Breast epithelium (tissue), 4 donors: Measurements from ENCODE around the gene NDUFV2. TPM values are rescaled to one million over a fixed set of nuclear protein-coding genes. Genes with fewer than 3 reads are reported as not detected.

Experiments
- DNase-seq, 2 donors: peaks; one replicate each; pipeline ENCODE4 v3.0.0-alpha.2; 2019; ENCODE audit warnings: low spot score in 2 of 2
- H3K27ac ChIP-seq, 2 donors: fragments of 200-600 bp; sonication (generic) in 1 of 2; one replicate each; pipeline ENCODE4 v1.5.1; 2016 to 2019; ENCODE audit warnings: mild to moderate bottlenecking in 1 of 2
- H3K27me3 ChIP-seq, 2 donors: fragments of 200-600 bp; sonication (generic) in 1 of 2; one replicate each; pipeline versions ENCODE4 v1.5.1 to v1.6.0; 2017 to 2019; ENCODE audit warnings: control low read depth in 1 of 2, mild to moderate bottlenecking in 1 of 2
- H3K36me3 ChIP-seq: fragments of 200-600 bp; one replicate; pipeline ENCODE4 v1.5.1; 2019
- H3K4me1 ChIP-seq, 2 donors: fragments of 200-600 bp; sonication (generic); one replicate each; pipeline ENCODE4 v1.5.1; 2016 to 2019; ENCODE audit warnings: control low read depth in 1 of 2
- H3K4me3 ChIP-seq, 3 donors: fragments of 200-600 bp; sonication (generic); 1 replicate in 2 of 3; 2 replicates in 1 of 3; pipeline ENCODE4 v1.5.1; 2016 to 2019; ENCODE audit warnings: mild to moderate bottlenecking in 3 of 3, moderate library complexity in 2 of 3
- H3K9me3 ChIP-seq, 2 donors: fragments of 200-600 bp; sonication (generic) in 1 of 2; one replicate each; pipeline ENCODE4 v1.5.1; 2016 to 2019; ENCODE audit warnings: control low read depth in 1 of 2
- POLR2A ChIP-seq: fragments of 450-650 bp; IDR thresholded peaks from one replicate; pipeline ENCODE4 v1.6.1; 2016; ENCODE audit warnings: antibody characterized with exemption, mild to moderate bottlenecking, moderate library complexity
- POLR2AphosphoS5 ChIP-seq, 3 donors: sonication (generic); formaldehyde crosslinking; IDR thresholded peaks; one replicate each; pipeline ENCODE4 v1.6.1; 2017; ENCODE audit warnings: antibody characterized with exemption in 3 of 3
- intact Hi-C: fragments of 100-400 bp; cut with DNase I; formaldehyde crosslinking; loops from one replicate; pipeline ENCODE4 v1.15.1; 2023; ENCODE audit warnings: low total_unique reads
- total RNA-seq, 3 donors: library from RNA; depleted of rRNA; stranded (reverse); fragments of >200 nt; gene quantifications; one replicate each; pipeline ENCODE4 v1.1.0, GENCODE V29; 2016
- TF ChIP-seq, protein P1 (sequence below), 3 donors: fragments of 450-650 bp; IDR thresholded peaks; one replicate each; pipeline ENCODE4 v1.5.1; 2016 to 2017; ENCODE audit warnings: antibody characterized with exemption in 3 of 3, mild to moderate bottlenecking in 3 of 3, moderate library complexity in 3 of 3

NDUFV2 gene
- total RNA-seq, 3 donors from 2014 or later = 106 to 116 (median 113) TPM

DNA sequence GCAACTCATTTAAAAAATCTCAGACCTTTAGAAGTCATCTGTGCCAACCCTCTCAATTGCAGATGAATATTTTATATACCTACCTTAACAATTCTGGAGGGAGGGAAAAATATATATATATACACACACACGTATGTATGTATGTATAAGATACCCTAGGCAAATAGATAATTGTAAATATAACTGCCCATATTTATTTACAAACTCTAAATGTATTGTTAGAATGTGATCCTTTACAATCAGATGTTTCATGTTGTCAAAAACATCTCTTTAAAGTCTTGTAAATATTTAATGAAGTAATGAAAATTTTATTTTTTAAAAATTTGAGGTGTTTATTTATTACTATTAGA is 45.7 kb downstream of the NDUFV2 start:
- Histone ChIP-seq H3K27me3 (no peaks in the 10 kb centered on the region), H3K9me3 (no peaks in the 10 kb centered on the region), H3K4me3 (no peak overlapping the region), H3K4me1 (peaks cover 0 to 21% of the 10 kb centered on the region in 2 donors), H3K27ac (peak overlapping the region in 1 of 2 donors; percentile 48), H3K36me3 (no peaks in the 10 kb centered on the region)
- intact Hi-C loops = loop anchor here (10.0 kb wide), 1 partner anchor 83 kb away; no protein-coding TSS in a partner anchor
- DNase-seq = no peak
- TF ChIP-seq, protein P1, sequence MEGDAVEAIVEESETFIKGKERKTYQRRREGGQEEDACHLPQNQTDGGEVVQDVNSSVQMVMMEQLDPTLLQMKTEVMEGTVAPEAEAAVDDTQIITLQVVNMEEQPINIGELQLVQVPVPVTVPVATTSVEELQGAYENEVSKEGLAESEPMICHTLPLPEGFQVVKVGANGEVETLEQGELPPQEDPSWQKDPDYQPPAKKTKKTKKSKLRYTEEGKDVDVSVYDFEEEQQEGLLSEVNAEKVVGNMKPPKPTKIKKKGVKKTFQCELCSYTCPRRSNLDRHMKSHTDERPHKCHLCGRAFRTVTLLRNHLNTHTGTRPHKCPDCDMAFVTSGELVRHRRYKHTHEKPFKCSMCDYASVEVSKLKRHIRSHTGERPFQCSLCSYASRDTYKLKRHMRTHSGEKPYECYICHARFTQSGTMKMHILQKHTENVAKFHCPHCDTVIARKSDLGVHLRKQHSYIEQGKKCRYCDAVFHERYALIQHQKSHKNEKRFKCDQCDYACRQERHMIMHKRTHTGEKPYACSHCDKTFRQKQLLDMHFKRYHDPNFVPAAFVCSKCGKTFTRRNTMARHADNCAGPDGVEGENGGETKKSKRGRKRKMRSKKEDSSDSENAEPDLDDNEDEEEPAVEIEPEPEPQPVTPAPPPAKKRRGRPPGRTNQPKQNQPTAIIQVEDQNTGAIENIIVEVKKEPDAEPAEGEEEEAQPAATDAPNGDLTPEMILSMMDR (IDR thresholded peaks at IDR 0.05) = no peak
- TF ChIP-seq POLR2A (no peak), POLR2AphosphoS5 (IDR thresholded peaks at IDR 0.05) (no peak)

DNA sequence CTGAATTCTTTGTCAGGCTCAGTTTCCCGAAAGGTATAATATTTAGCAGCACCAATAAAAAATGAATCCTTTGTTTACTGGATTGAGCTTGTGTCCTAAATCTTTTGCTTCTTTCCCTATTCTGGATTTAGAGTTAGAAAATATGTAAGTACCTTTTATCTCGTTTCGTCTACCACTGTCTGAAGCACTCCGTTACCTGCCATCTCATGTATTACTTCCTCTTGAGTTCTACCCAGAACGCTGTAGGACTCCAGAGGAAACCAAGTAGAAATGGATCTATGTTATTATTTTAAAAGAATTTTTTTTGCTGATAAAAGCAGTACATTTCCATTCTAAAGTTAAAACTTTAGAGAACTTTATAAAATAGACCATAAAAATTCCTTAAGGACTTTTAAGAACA is 47.6 kb downstream of the NDUFV2 start:
- intact Hi-C loops = no loop called here
- Histone ChIP-seq H3K4me1 (peaks cover 0 to 25% of the 10 kb centered on the region in 2 donors), H3K36me3 (no peaks in the 10 kb centered on the region), H3K27ac (no peak overlapping the region), H3K27me3 (no peaks in the 10 kb centered on the region), H3K4me3 (no peak overlapping the region), H3K9me3 (no peaks in the 10 kb centered on the region)
- TF ChIP-seq POLR2A (no peak), POLR2AphosphoS5 (IDR thresholded peaks at IDR 0.05) (no peak)
- TF ChIP-seq, protein P1 (IDR thresholded peaks at IDR 0.05) = no peak
- no peak for DNase-seq

- no peak for TF ChIP-seq POLR2A
- TF ChIP-seq POLR2AphosphoS5 (IDR thresholded peaks at IDR 0.05) = no peak
- TF ChIP-seq, protein P1 (IDR thresholded peaks at IDR 0.05) = no peak
- intact Hi-C loops = no loop called here
- H3K27ac ChIP-seq = no peak overlapping the region
- no peak overlapping the region for H3K4me3 ChIP-seq
- no peaks in the 10 kb centered on the region for H3K9me3 ChIP-seq
- peaks cover 0 to 8% of the 10 kb centered on the region in 2 donors for H3K4me1 ChIP-seq
- H3K27me3 ChIP-seq = no peaks in the 10 kb centered on the region
- H3K36me3 ChIP-seq = no peaks in the 10 kb centered on the region
- no peak for DNase-seq
These were observed 50.8 kb downstream of the NDUFV2 start for GRCh38 chr18:9153256-9153655.

- TF ChIP-seq POLR2A = no peak
- no peak for TF ChIP-seq POLR2AphosphoS5 (IDR thresholded peaks at IDR 0.05)
- TF ChIP-seq, protein P1 (IDR thresholded peaks at IDR 0.05) = no peak
- no peaks in the 10 kb centered on the region for H3K27me3 ChIP-seq
- intact Hi-C loops = no loop called here
- H3K36me3 ChIP-seq = no peaks in the 10 kb centered on the region
- H3K4me1 ChIP-seq = peaks cover 0 to 8% of the 10 kb centered on the region in 2 donors
- H3K4me3 ChIP-seq = no peak overlapping the region
- DNase-seq = no peak
- H3K27ac ChIP-seq = no peak overlapping the region
- H3K9me3 ChIP-seq = no peaks in the 10 kb centered on the region
These were observed 54.2 kb downstream of the NDUFV2 start for GRCh38 chr18:9156604-9157249.

DNA sequence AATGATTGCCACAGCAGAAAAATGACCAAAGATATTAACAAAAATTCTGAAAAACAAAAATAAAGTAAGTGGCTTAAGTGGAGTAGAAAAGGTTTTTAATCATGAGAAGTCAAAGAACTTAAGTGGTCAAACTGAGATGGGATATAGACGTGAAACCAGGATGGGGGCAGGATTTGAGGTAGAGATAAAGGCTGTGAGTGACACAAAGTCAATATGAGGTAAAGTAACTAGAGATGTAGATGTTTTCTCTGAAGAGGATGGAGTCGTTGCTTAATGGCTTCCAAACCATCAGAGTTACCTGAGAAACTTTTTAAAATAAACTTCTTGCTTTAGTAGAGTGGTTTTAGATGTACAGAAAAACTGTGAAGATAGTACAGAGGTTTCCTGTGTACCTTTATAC is 55.3 kb downstream of the NDUFV2 start:
- Histone ChIP-seq H3K9me3 (no peaks in the 10 kb centered on the region), H3K27me3 (no peaks in the 10 kb centered on the region), H3K27ac (no peak overlapping the region), H3K4me3 (no peak overlapping the region), H3K4me1 (peaks cover 0 to 3% of the 10 kb centered on the region in 2 donors), H3K36me3 (no peaks in the 10 kb centered on the region)
- no peak for DNase-seq
- TF ChIP-seq, protein P1 (IDR thresholded peaks at IDR 0.05) = no peak
- no peak for TF ChIP-seq POLR2A
- intact Hi-C loops = no loop called here
